Measurements from ENCODE around the gene NIPBL. TPM values are rescaled to one million over a fixed set of nuclear protein-coding genes. Genes with fewer than 3 reads are reported as not detected.

NIPBL gene
- total RNA-seq, 1 experiment from 2014 or later = 61.3 TPM

DNA sequence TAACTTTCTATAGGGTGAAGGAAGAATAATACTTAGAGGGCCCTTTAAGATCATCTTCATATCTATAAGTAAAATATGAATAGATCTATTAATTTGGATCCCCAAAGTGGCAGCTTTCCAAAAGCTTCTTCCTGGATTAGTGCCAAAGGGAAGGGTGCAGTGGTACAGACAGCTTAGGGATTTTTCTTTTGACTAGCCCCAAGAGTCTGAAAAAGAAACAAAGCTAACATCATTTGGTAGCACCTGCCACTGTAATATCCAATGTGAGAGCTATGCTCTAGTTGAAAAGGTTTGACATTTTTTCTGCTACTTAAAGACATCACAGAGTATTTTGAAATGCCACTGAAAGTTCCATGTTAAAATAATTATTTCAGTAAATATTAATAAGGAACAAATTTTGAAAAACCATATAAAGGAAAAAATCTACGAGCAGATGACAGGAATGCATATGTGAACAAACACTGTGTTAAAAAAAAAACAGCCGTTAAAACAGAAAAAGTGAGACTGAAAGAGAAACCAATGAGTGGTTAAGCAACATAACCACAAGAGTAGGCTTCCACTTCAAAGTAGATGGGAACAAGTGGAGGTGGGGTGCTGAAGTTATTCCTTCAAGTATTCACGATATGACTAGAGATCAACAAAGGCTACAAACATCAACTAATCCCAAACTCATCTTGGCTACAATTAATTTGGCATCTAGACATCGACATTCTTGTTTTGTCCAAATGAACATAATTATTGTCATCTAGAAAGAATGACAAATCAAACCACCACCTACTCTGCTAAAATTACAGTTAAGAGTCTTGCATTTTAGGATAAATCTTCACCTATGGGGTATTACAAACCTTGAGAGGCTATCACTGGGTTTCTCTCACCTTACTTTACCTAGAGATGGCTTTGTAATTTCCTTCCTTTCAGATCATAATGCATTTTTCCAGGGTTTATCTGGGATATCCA is 235.1 kb downstream of the NIPBL start:
- Histone ChIP-seq H3K23me2 (ENCODE audit: insufficient read length, low read depth, low read length, poor library complexity, severe bottlenecking) (no peaks in the 10 kb centered on the region), H4K5ac (ENCODE audit: insufficient read length, low read depth, low read length) (no peak overlapping the region), H3K27me3 (ENCODE audit: insufficient read depth, low read length) (no peaks in the 10 kb centered on the region), H3K56ac (ENCODE audit: insufficient read length, low read depth, low read length) (no peak overlapping the region), H3K79me1 (ENCODE audit: insufficient read depth, low read depth, low read length, poor library complexity, severe bottlenecking) (no peaks in the 10 kb centered on the region), H2BK5ac (ENCODE audit: insufficient read length, low read length) (no peak overlapping the region), H2BK12ac (ENCODE audit: insufficient read length, low read depth, low read length) (no peak overlapping the region), H2AFZ (ENCODE audit: low read length) (no peak overlapping the region), H3K14ac (ENCODE audit: insufficient read depth, low read length) (no peak overlapping the region), H3K9ac (ENCODE audit: extremely low read depth, insufficient read length, low read length) (no peak overlapping the region), H2BK120ac (ENCODE audit: low read depth, low read length, poor library complexity, severe bottlenecking) (no peak overlapping the region), H2BK15ac (ENCODE audit: low read depth, low read length) (no peak overlapping the region), H3K4me1 (ENCODE audit: insufficient read depth, low read length) (no peaks in the 10 kb centered on the region), H4K8ac (replicated peaks; ENCODE audit: insufficient read length, low read depth, low read length) (no peak overlapping the region), H2AK5ac (ENCODE audit: insufficient read length, low read length) (no peak overlapping the region), H3K9me3 (ENCODE audit: control insufficient read depth, low read depth, low read length) (no peaks in the 10 kb centered on the region), H3T11ph (ENCODE audit: low read length) (no peak overlapping the region), H4K20me1 (ENCODE audit: control insufficient read depth, insufficient read depth, insufficient read length) (no peaks in the 10 kb centered on the region), H3K18ac (ENCODE audit: insufficient read length, low read depth, low read length) (no peak overlapping the region), H3K79me2 (ENCODE audit: insufficient read depth, low read length) (no peaks in the 10 kb centered on the region), H3K4me2 (ENCODE audit: insufficient read depth, insufficient read length, low read length) (no peak overlapping the region), H3K4ac (ENCODE audit: low read depth, low read length) (no peak overlapping the region), H3K27ac (ENCODE audit: insufficient read length, low read depth, low read length) (no peak overlapping the region), H3K23ac (ENCODE audit: insufficient read length, low read depth, low read length) (no peak overlapping the region), H2BK20ac (ENCODE audit: low read depth, low read length, poor library complexity, severe bottlenecking) (no peak overlapping the region), H4K91ac (ENCODE audit: insufficient read length, low read depth, low read length) (no peak overlapping the region)
- no peak for DNase-seq
- Mint-ChIP-seq H3K4me3 (no peak overlapping the region), H3K27me3 (ENCODE audit: low read depth) (no peaks in the 10 kb centered on the region), H3K9me3 (no peaks in the 10 kb centered on the region), H3K4me1 (no peaks in the 10 kb centered on the region), H3K36me3 (ENCODE audit: insufficient read depth in 1 of 3, low read depth in 3 of 3) (peaks cover 5 to 19% (median 19%) of the 10 kb centered on the region in 3 experiments; a peak in 6 of 7 replicates), H3K27ac (no peak overlapping the region)
- WGBS (ENCODE audit: extremely low coverage, insufficient read length, low lambda C conversion rate) = no CpG with 5 or more reads among the region's 4 CpGs
- TF ChIP-seq, protein P1, sequence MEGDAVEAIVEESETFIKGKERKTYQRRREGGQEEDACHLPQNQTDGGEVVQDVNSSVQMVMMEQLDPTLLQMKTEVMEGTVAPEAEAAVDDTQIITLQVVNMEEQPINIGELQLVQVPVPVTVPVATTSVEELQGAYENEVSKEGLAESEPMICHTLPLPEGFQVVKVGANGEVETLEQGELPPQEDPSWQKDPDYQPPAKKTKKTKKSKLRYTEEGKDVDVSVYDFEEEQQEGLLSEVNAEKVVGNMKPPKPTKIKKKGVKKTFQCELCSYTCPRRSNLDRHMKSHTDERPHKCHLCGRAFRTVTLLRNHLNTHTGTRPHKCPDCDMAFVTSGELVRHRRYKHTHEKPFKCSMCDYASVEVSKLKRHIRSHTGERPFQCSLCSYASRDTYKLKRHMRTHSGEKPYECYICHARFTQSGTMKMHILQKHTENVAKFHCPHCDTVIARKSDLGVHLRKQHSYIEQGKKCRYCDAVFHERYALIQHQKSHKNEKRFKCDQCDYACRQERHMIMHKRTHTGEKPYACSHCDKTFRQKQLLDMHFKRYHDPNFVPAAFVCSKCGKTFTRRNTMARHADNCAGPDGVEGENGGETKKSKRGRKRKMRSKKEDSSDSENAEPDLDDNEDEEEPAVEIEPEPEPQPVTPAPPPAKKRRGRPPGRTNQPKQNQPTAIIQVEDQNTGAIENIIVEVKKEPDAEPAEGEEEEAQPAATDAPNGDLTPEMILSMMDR (conservative IDR thresholded peaks at IDR 0.05) = no peak

Data from H9 (cell line).